Measurements from ENCODE around the gene GRXCR2. TPM values are rescaled to one million over a fixed set of nuclear protein-coding genes. Genes with fewer than 3 reads are reported as not detected.

The GRXCR2 gene
- total and polyA plus RNA-seq, 2 of the 4 experiments (the other 2 are of a cell fraction), result not detected

- H2BK15ac ChIP-seq (ENCODE audit: low read depth, low read length), result no peak overlapping the region; the same call in 2 of the 3 replicates
- peak; percentile 83 for DNase-seq
- H4K5ac ChIP-seq (ENCODE audit: low read depth, low read length), result no peak overlapping the region
- no peak overlapping the region; the same call in 1 of the 2 replicates for H3K18ac ChIP-seq (ENCODE audit: low read depth, low read length)
- no peak overlapping the region for H3K9ac ChIP-seq (ENCODE audit: low read depth, low read length)
- ChIA-PET CTCF (interaction anchor here (1.3 kb wide), 1 partner anchor 33 kb away, joined by 4 read pairs; no protein-coding TSS in a partner anchor), POLR2A (ENCODE audit: unreplicated experiment) (no interaction called here)
- H3K4ac ChIP-seq (ENCODE audit: low read depth, low read length), result peak overlapping the region; percentile 43; the same call in 1 of the 2 replicates
- H3K36me3 ChIP-seq (ENCODE audit: control insufficient read depth, insufficient read depth, low read length), result no peaks in the 10 kb centered on the region
- H3K79me1 ChIP-seq (ENCODE audit: low read depth in 1 of 2, low read length in 2 of 2), result no peaks in the 10 kb centered on the region
- H2BK5ac ChIP-seq (ENCODE audit: low read depth, low read length, poor library complexity, severe bottlenecking), result peak overlapping the region; percentile 43
- intact Hi-C loops (cut with micrococcal nuclease), result no loop called here
- H3K14ac ChIP-seq (replicated peaks; ENCODE audit: low read depth, low read length), result peak overlapping the region; percentile 18; the same call in 1 of the 2 replicates
- H3K27ac ChIP-seq (ENCODE audit: insufficient read depth, low read length), result no peak overlapping the region
- TF ChIP-seq FOS (IDR thresholded peaks at IDR 0.05; ENCODE audit: low read depth, low read length) (peak; percentile 66), MXI1 (IDR thresholded peaks at IDR 0.05; ENCODE audit: borderline replicate concordance, low read depth, low read length) (no peak)
- peak overlapping the region in 1 of 2 experiments; percentile 71; a peak in 3 of 4 replicates for H4K8ac ChIP-seq (ENCODE audit: low read depth in 2 of 2, low read length in 2 of 2)
- no peak overlapping the region for H4K91ac ChIP-seq (ENCODE audit: insufficient read depth, low read depth, low read length)
- H2BK120ac ChIP-seq (ENCODE audit: low read depth, low read length), result peak overlapping the region; percentile 46; the same call in 1 of the 2 replicates
- H2AFZ ChIP-seq (replicated peaks; ENCODE audit: low read length, poor library complexity), result peak overlapping the region; percentile 75
- in situ Hi-C loops (cut with MboI; ENCODE audit: low sequenced_read_pairs), result no loop called here
- H4K20me1 ChIP-seq (ENCODE audit: insufficient read depth, low read length), result no peaks in the 10 kb centered on the region
- no peaks in the 10 kb centered on the region for H3K9me3 ChIP-seq (ENCODE audit: control insufficient read depth, insufficient read depth, low read length)
- H2AK5ac ChIP-seq (ENCODE audit: low read depth, low read length), result peak overlapping the region; percentile 0; the same call in 1 of the 2 replicates
- dilution Hi-C loops (cut with HindIII; ENCODE audit: low sequenced_read_pairs, unreplicated experiment), result no loop called here
- peak overlapping the region; percentile 4; the same call in 1 of the 2 replicates for H3K23ac ChIP-seq (ENCODE audit: low read depth, low read length)
- no peak overlapping the region for H2AK9ac ChIP-seq (replicated peaks; ENCODE audit: low read depth, low read length, poor library complexity)
- peaks cover 10% of the 10 kb centered on the region for H3K4me1 ChIP-seq (ENCODE audit: control insufficient read depth, insufficient read depth, low read length)
- no peak overlapping the region for H3K4me3 ChIP-seq (ENCODE audit: insufficient read depth, low read depth, low read length)
- ATAC-seq (ENCODE audit: low read depth), result peak; percentile 74
- peaks cover 8% of the 10 kb centered on the region for H3K9me1 ChIP-seq (ENCODE audit: insufficient read depth, low read length)
- H3K4me2 ChIP-seq (ENCODE audit: low read depth, low read length), result no peak overlapping the region
- WGBS, 2 experiments (ENCODE audit: extremely low coverage in 2 of 2, insufficient read length in 1 of 2), result no CpG with 5 or more reads among the region's 2 CpGs
- H2BK20ac ChIP-seq (ENCODE audit: low read depth, low read length), result peak overlapping the region; percentile 39; the same call in 1 of the 2 replicates
- no peak overlapping the region for H3K56ac ChIP-seq (ENCODE audit: extremely low read depth, insufficient read depth, low read length)
- BruUV-seq (replicated peaks), result no TSS peak
- H3K27me3 ChIP-seq (ENCODE audit: control insufficient read depth, insufficient read depth, low read length), result no peaks in the 10 kb centered on the region
Observed at GRCh38 chr5:145854651-145855258, 18.1 kb downstream of the GRXCR2 start.
